ENCODE data around the gene ZFAND2A. TPM values are rescaled to one million over a fixed set of nuclear protein-coding genes. Genes with fewer than 3 reads are reported as not detected.

The ZFAND2A gene
- total RNA-seq, 1 experiment from 2014 or later = 17.7 TPM

Other genes starting within 250 kb of the ZFAND2A start
- 11.7 and 21.3 TPM in 2 replicates for gene ADAP1, start 205.5 kb downstream of the ZFAND2A start, total RNA-seq (2014; rRNA removed; shearing (Covaris generic))
- gene COX19, start 184.6 kb downstream of the ZFAND2A start, total RNA-seq (2014; rRNA removed; shearing (Covaris generic)) = 5.5 and 10.6 TPM in 2 replicates
- gene CYP2W1, start 177.0 kb downstream of the ZFAND2A start, total RNA-seq (2014; rRNA removed; shearing (Covaris generic)) = 0.34 TPM in 1 of 2 replicates, not detected in the other
- 1.2 TPM in 1 of 2 replicates, not detected in the other for gene GPR146, start 115.7 kb downstream of the ZFAND2A start, total RNA-seq (2014; rRNA removed; shearing (Covaris generic))
- gene GPER1, start 72.1 kb downstream of the ZFAND2A start, total RNA-seq (2014; rRNA removed; shearing (Covaris generic)) = 1.4 and 3.5 TPM in 2 replicates
- 0.10 and 0.25 TPM in 2 replicates for gene UNCX, start 72.7 kb upstream of the ZFAND2A start, total RNA-seq (2014; rRNA removed; shearing (Covaris generic))